HepG2 (cell line): ENCODE results near the gene KRTCAP3. TPM values are rescaled to one million over a fixed set of nuclear protein-coding genes. Genes with fewer than 3 reads are reported as not detected.
A peak's percentile ranks its signal among the peaks of the same experiment; 100 is the strongest.

ENCODE experiments used
- ATAC-seq: fragments of 200-7000 bp; cut with Tn5 transposase; 3 replicates; pipeline ENCODE4 v1.9.1; 2020; ENCODE audit warnings: mild to moderate bottlenecking, moderate library complexity
- BruUV-seq: library from RNA; stranded (reverse); fragments of 400-500 nt; replicated peaks from 2 replicates; lab custom pipeline; 2021; lab: Mats Ljungman, UMichigan
- CTCF ChIA-PET: fragments of 300-600 bp; formaldehyde crosslinking; extraction: SDS; loops from one replicate; lab custom pipeline; 2021; ENCODE audit warnings: low total read pairs, inconsistent platforms, low intra/inter-chr PET ratio; lab: Yijun Ruan, JAX
- POLR2A ChIA-PET: fragments of 350-600 bp; sonication (Branson Sonifier 250); formaldehyde crosslinking; loops from one replicate; lab custom pipeline; 2020; ENCODE audit warnings: antibody characterized with exemption, inconsistent platforms; lab: Yijun Ruan, JAX
- DNase-seq: peaks from one replicate; pipeline ENCODE4 v3.0.0-alpha.2; 2015; ENCODE audit warnings: low spot score
- FAIRE-seq: peaks from 3 replicates; lab custom pipeline; 2011; peaks lifted over from hg19 to GRCh38; lab: Jason Lieb, UNC
- H2AFZ ChIP-seq: one replicate; pipeline ENCODE4 v1.6.1; 2011; ENCODE audit warnings: low read length, inconsistent platforms
- H3K27ac ChIP-seq: fragments of 300-600 bp; 3 replicates; pipeline ENCODE4 v1.8.0; 2011; ENCODE audit warnings: mixed run types, mild to moderate bottlenecking, mixed read lengths, low read length, inconsistent platforms; ENCODE audit not compliant: insufficient read depth; ENCODE audit errors: extremely low read length
- H3K27me3 ChIP-seq, 2 experiments: fragments of 200-600 bp in 1 of 2; 2 replicates in 1 of 2; 3 replicates in 1 of 2; pipeline versions ENCODE4 v1.6.0 to v1.8.0; 2011; ENCODE audit warnings: low read length in 2 of 2, mild to moderate bottlenecking in 2 of 2, moderate library complexity in 2 of 2, inconsistent platforms in 1 of 2; ENCODE audit not compliant: insufficient read depth in 2 of 2, control insufficient read depth in 1 of 2
- H3K36me3 ChIP-seq, 2 experiments: fragments of 200-600 bp in 1 of 2; replicated peaks in 1 of 2; 2 replicates in 1 of 2; 3 replicates in 1 of 2; pipeline versions ENCODE4 v1.5.1 to v1.8.0; 2011; ENCODE audit warnings: low read length in 2 of 2, inconsistent platforms in 1 of 2; ENCODE audit not compliant: insufficient read depth in 2 of 2, control insufficient read depth in 1 of 2
- H3K4me1 ChIP-seq: 2 replicates; pipeline ENCODE4 v1.5.1; 2012; ENCODE audit warnings: low read length, inconsistent platforms; ENCODE audit not compliant: insufficient read depth
- H3K4me2 ChIP-seq: 2 replicates; pipeline ENCODE4 v1.6.0; 2011; ENCODE audit warnings: low read depth, low read length, inconsistent platforms
- H3K4me3 ChIP-seq, 3 experiments: fragments of 200-600 bp in 1 of 3; sonication (generic), shearing (Covaris generic) in 1 of 3; replicated peaks in 1 of 3; 2 replicates each; pipeline ENCODE4 v1.5.1; 2011 to 2016; ENCODE audit warnings: low read length in 3 of 3, inconsistent platforms in 2 of 3, low read depth in 2 of 3, mild to moderate bottlenecking in 2 of 3, control low read depth in 1 of 3, mixed read lengths in 1 of 3; ENCODE audit not compliant: insufficient read depth in 1 of 3
- H3K79me2 ChIP-seq: one replicate; pipeline ENCODE4 v1.6.1; 2011; ENCODE audit warnings: low read length, inconsistent platforms; ENCODE audit not compliant: insufficient read depth
- H3K9ac ChIP-seq: 2 replicates; pipeline ENCODE4 v1.6.0; 2011; ENCODE audit warnings: mild to moderate bottlenecking, low read depth, low read length, inconsistent platforms; ENCODE audit not compliant: insufficient read depth
- H3K9me3 ChIP-seq: 2 replicates; pipeline ENCODE4 v1.5.1; 2012; ENCODE audit warnings: mild to moderate bottlenecking, low read length
- H4K20me1 ChIP-seq: 2 replicates; pipeline ENCODE4 v1.6.0; 2011; ENCODE audit warnings: inconsistent platforms, mild to moderate bottlenecking, low read length, moderate library complexity; ENCODE audit not compliant: insufficient read depth
- HNRNPK ChIP-seq: fragments of 200-400 bp; formaldehyde crosslinking; IDR thresholded peaks from 2 replicates; pipeline ENCODE4 v1.6.1; 2018; ENCODE audit warnings: low read length, low read depth, moderate library complexity, mild to moderate bottlenecking; ENCODE audit not compliant: poor library complexity, severe bottlenecking
- TOE1 ChIP-seq: sonication (generic); formaldehyde crosslinking; IDR thresholded peaks from 2 replicates; pipeline ENCODE4 v1.4.0; 2020; ENCODE audit warnings: mild to moderate bottlenecking, missing genetic modification reagents
- ZBED4 ChIP-seq: sonication (generic); formaldehyde crosslinking; IDR thresholded peaks from 2 replicates; pipeline ENCODE4 v1.4.0; 2020; ENCODE audit warnings: missing genetic modification reagents, borderline replicate concordance
- ZNF672 ChIP-seq: sonication (generic); formaldehyde crosslinking; IDR thresholded peaks from 2 replicates; pipeline ENCODE4 v1.8.1; 2022; ENCODE audit warnings: missing genetic modification reagents
- WGBS: methylation state at CpG from one replicate; pipeline ENCODE4 v1.1.6; 2017; ENCODE audit warnings: low lambda C conversion rate; 5-methylcytosine and 5-hydroxymethylcytosine counted together
- in situ Hi-C: cut with HindIII; loops from 2 replicates; pipeline ENCODE4 v1.10.0; 2017; ENCODE audit warnings: low pct_unique_long_range_greater_than_20kb; ENCODE audit not compliant: extremely low pct_ligation_motif_present
- intact Hi-C: fragments of 100-400 bp; cut with micrococcal nuclease; formaldehyde crosslinking; loops from one replicate; pipeline ENCODE4 v1.10.0; 2022; ENCODE audit not compliant: unreplicated experiment
- polyA plus RNA-seq, 8 experiments: library from polyadenylated mRNA; depleted of rRNA in 3 of 8; stranded (reverse) in 7 of 8; unstranded in 1 of 8; fragments of >200 nt; fragmentation: Illumina TruSeq in 4 of 8; extraction: Trizol in 4 of 8; gene quantifications; 2 replicates each; pipeline versions ENCODE4 v1.2.1 to v1.2.3, GENCODE V29; 2011 to 2016; ENCODE audit warnings: low read depth in 4 of 8, missing spikeins in 1 of 8, mixed read lengths in 1 of 8; ENCODE audit not compliant: insufficient read depth in 1 of 8
- total RNA-seq, 5 experiments: library from RNA; depleted of rRNA; stranded (reverse); fragments of >200 nt; fragmentation: Illumina TruSeq; extraction: Trizol; gene quantifications; 2 replicates each; pipeline ENCODE4 v1.2.3, GENCODE V29; 2016; ENCODE audit warnings: low read depth in 1 of 5
- TF ChIP-seq, protein P1 (sequence below): sonication (generic); formaldehyde crosslinking; IDR thresholded peaks from one replicate; pipeline ENCODE4 v1.5.1; 2020; ENCODE audit warnings: mild to moderate bottlenecking, missing genetic modification reagents; ENCODE audit errors: not compliant biosample characterization

Gene KRTCAP3
- total and polyA plus RNA-seq, 2 of the 13 experiments (the other 11 are each of a cell fraction or from before 2014, with no cell fraction given) = 2.1 to 4.5 TPM

GRCh38 chr2:27428213-27428977, 13.8 kb upstream of the KRTCAP3 start, which contains the start of gene NRBP1 (continued):
- peak; percentile 87 for TF ChIP-seq ZBED4 (CRISPR knock-in tag)

GRCh38 chr2:27428978-27429541, 13.1 kb upstream of the KRTCAP3 start:
- in situ Hi-C loops = no loop called here
- H3K79me2 ChIP-seq = peaks cover 43% of the 10 kb centered on the region
- TF ChIP-seq HNRNPK (no peak), ZNF672 (no peak), TOE1 (no peak)
- TF ChIP-seq, protein P1, sequence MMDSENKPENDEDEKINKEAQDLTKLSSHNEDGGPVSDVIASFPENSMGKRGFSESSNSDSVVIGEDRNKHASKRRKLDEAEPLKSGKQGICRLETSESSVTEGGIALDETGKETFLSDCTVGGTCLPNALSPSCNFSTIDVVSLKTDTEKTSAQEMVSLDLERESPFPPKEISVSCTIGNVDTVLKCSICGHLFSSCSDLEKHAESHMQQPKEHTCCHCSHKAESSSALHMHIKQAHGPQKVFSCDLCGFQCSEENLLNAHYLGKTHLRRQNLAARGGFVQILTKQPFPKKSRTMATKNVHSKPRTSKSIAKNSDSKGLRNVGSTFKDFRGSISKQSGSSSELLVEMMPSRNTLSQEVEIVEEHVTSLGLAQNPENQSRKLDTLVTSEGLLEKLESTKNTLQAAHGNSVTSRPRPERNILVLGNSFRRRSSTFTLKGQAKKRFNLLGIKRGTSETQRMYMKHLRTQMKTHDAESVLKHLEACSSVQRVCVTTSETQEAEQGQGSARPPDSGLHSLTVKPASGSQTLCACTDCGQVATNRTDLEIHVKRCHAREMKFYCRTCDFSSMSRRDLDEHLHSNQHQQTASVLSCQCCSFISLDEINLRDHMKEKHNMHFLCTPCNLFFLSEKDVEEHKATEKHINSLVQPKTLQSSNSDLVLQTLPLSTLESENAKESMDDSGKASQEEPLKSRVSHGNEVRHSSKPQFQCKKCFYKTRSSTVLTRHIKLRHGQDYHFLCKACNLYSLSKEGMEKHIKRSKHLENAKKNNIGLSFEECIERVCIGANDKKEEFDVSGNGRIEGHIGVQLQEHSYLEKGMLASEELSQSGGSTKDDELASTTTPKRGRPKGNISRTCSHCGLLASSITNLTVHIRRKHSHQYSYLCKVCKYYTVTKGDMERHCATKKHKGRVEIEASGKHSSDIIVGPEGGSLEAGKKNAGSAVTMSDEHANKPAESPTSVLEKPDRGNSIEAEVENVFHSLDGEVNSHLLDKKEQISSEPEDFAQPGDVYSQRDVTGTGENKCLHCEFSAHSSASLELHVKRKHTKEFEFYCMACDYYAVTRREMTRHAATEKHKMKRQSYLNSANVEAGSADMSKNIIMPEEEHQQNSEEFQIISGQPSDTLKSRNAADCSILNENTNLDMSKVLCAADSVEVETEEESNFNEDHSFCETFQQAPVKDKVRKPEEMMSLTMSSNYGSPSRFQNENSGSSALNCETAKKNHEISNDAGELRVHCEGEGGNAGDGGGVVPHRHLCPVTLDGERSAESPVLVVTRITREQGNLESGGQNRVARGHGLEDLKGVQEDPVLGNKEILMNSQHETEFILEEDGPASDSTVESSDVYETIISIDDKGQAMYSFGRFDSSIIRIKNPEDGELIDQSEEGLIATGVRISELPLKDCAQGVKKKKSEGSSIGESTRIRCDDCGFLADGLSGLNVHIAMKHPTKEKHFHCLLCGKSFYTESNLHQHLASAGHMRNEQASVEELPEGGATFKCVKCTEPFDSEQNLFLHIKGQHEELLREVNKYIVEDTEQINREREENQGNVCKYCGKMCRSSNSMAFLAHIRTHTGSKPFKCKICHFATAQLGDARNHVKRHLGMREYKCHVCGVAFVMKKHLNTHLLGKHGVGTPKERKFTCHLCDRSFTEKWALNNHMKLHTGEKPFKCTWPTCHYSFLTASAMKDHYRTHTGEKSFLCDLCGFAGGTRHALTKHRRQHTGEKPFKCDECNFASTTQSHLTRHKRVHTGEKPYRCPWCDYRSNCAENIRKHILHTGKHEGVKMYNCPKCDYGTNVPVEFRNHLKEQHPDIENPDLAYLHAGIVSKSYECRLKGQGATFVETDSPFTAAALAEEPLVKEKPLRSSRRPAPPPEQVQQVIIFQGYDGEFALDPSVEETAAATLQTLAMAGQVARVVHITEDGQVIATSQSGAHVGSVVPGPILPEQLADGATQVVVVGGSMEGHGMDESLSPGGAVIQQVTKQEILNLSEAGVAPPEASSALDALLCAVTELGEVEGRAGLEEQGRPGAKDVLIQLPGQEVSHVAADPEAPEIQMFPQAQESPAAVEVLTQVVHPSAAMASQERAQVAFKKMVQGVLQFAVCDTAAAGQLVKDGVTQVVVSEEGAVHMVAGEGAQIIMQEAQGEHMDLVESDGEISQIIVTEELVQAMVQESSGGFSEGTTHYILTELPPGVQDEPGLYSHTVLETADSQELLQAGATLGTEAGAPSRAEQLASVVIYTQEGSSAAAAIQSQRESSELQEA (CRISPR knock-in tag) = no peak

More at GRCh38 chr2:27428978-27429541, 13.1 kb upstream of the KRTCAP3 start:
- 0% methylated on average over 14 of the region's 51 CpGs for WGBS
- Histone ChIP-seq H2AFZ (no peak overlapping the region), H3K4me1 (peaks cover 57% of the 10 kb centered on the region), H4K20me1 (peaks cover 29% of the 10 kb centered on the region), H3K27ac (peak overlapping the region; percentile 99), H3K4me3 (peak overlapping the region; percentile 86 to 100 (median 100)), H3K9ac (peak overlapping the region; percentile 100), H3K36me3 (peaks cover 9 to 14% of the 10 kb centered on the region in 2 experiments), H3K9me3 (no peaks in the 10 kb centered on the region), H3K27me3 (no peaks in the 10 kb centered on the region; a peak in 1 of 5 replicates), H3K4me2 (peak overlapping the region; percentile 89)
- BruUV-seq = no TSS peak
- CTCF ChIA-PET = interaction anchor here (4.8 kb wide), 1 partner anchor 21 kb away, joined by 29 read pairs; the partner anchor contains the start of gene PPM1G
- DNase-seq (peak; percentile 83), ATAC-seq (peak; percentile 88), FAIRE-seq (no peak)
- intact Hi-C loops = loop anchor here (1.0 kb wide), 3 partner anchors 20 to 60 kb away; partner anchors contain the start of genes EIF2B4, IFT172, PPM1G and SNX17
- POLR2A ChIA-PET = interaction anchor here (0.8 to 5.3 kb wide), 24 partner anchors 10 to 378 kb away, joined by 3 to 133 read pairs (median 7); partner anchors contain the start of genes AGBL5, CCDC121, EIF2B4 and GPN1
